K562 (cell line): Measurements from ENCODE around the gene MGST2. TPM values are rescaled to one million over a fixed set of nuclear protein-coding genes. Genes with fewer than 3 reads are reported as not detected.

Source experiments
- ATAC-seq: fragments of 200-7000 bp; cut with Tn5 transposase; 3 replicates; pipeline ENCODE4 v1.9.1; 2020; ENCODE audit warnings: moderate library complexity
- BruUV-seq: library from RNA; stranded (reverse); fragments of 400-500 nt; replicated peaks from 2 replicates; lab custom pipeline; 2021; lab: Mats Ljungman, UMichigan
- CTCF ChIA-PET: fragments of 300-600 bp; formaldehyde crosslinking; extraction: SDS; loops from one replicate; lab custom pipeline; 2021; ENCODE audit warnings: low intra/inter-chr PET ratio; lab: Yijun Ruan, JAX
- POLR2A ChIA-PET: fragments of 300-600, 350-650 bp; sonication (Branson Sonifier 250); formaldehyde crosslinking; extraction: SDS; loops from one replicate; lab custom pipeline; 2021; ENCODE audit warnings: antibody characterized with exemption, inconsistent platforms; lab: Yijun Ruan, JAX
- DNase-seq, 4 experiments: peaks; one replicate each; pipeline versions ENCODE4 v3.0.0 to v3.0.0-alpha.2; 2011 to 2018; ENCODE audit warnings: low spot score in 3 of 4, mixed read lengths in 3 of 4; ENCODE audit errors: extremely low read depth in 1 of 4
- FAIRE-seq: peaks from 2 replicates; lab custom pipeline; 2011; peaks lifted over from hg19 to GRCh38; lab: Jason Lieb, UNC
- H2AFZ ChIP-seq: 2 replicates; pipeline ENCODE4 v1.6.0; 2011; ENCODE audit warnings: low read depth, low read length, control low read depth, inconsistent platforms
- H3K27ac ChIP-seq: fragments of 200-600 bp; 3 replicates; pipeline ENCODE4 v1.8.0; 2011; ENCODE audit warnings: low read depth, mild to moderate bottlenecking, control low read depth, inconsistent platforms, low read length, moderate library complexity, mixed read lengths; ENCODE audit errors: extremely low read depth
- H3K27me3 ChIP-seq, 2 experiments: fragments of 300-600 bp in 1 of 2; 2 replicates in 1 of 2; 3 replicates in 1 of 2; pipeline versions ENCODE4 v1.6.0 to v1.8.0; 2011; ENCODE audit warnings: inconsistent platforms in 2 of 2, low read length in 2 of 2, mild to moderate bottlenecking in 1 of 2, mixed read lengths in 1 of 2, moderate library complexity in 1 of 2; ENCODE audit not compliant: control insufficient read depth in 2 of 2, insufficient read depth in 2 of 2
- H3K36me3 ChIP-seq: fragments of 300-600 bp; 3 replicates; pipeline ENCODE4 v1.8.0; 2011; ENCODE audit warnings: mild to moderate bottlenecking, low read length, inconsistent platforms; ENCODE audit not compliant: control insufficient read depth, insufficient read depth
- H3K4me1 ChIP-seq, 2 experiments: fragments of 200-600 bp in 1 of 2; replicated peaks in 1 of 2; 2 replicates in 1 of 2; 3 replicates in 1 of 2; pipeline versions ENCODE4 v1.5.1 to v1.8.0; 2011; ENCODE audit warnings: inconsistent platforms in 2 of 2, low read length in 2 of 2, mild to moderate bottlenecking in 1 of 2, mixed read lengths in 1 of 2, moderate library complexity in 1 of 2; ENCODE audit not compliant: control insufficient read depth in 2 of 2, insufficient read depth in 2 of 2
- H3K4me2 ChIP-seq: 2 replicates; pipeline ENCODE4 v1.6.1; 2011; ENCODE audit warnings: low read length, control low read depth, inconsistent platforms, mixed read lengths; ENCODE audit not compliant: insufficient read depth
- H3K4me3 ChIP-seq: fragments of 200-600 bp; sonication (generic), shearing (Covaris generic); 2 replicates; pipeline ENCODE4 v1.5.1; 2016; ENCODE audit warnings: control low read depth, inconsistent platforms
- H3K79me2 ChIP-seq: fragments of 200-600 bp; 3 replicates; pipeline ENCODE4 v1.8.0; 2011; ENCODE audit warnings: low read length, inconsistent platforms; ENCODE audit not compliant: control insufficient read depth, insufficient read depth
- H3K9ac ChIP-seq, 2 experiments: 2 replicates each; pipeline versions ENCODE4 v1.6.0 to v1.6.1; 2011; ENCODE audit warnings: low read depth in 2 of 2, low read length in 2 of 2, control low read depth in 1 of 2, inconsistent platforms in 1 of 2, mild to moderate bottlenecking in 1 of 2, mixed read lengths in 1 of 2; ENCODE audit not compliant: insufficient read depth in 1 of 2
- H3K9me1 ChIP-seq: one replicate; pipeline ENCODE4 v1.6.0; 2011; ENCODE audit warnings: inconsistent platforms, mild to moderate bottlenecking, low read length, moderate library complexity; ENCODE audit not compliant: control insufficient read depth, insufficient read depth
- H3K9me3 ChIP-seq: replicated peaks from 2 replicates; pipeline ENCODE4 v1.5.1; 2011; ENCODE audit warnings: low read depth, low read length, inconsistent platforms; ENCODE audit not compliant: control insufficient read depth, insufficient read depth
- H4K20me1 ChIP-seq: replicated peaks from 2 replicates; pipeline ENCODE4 v1.6.1; 2011; ENCODE audit warnings: low read length, inconsistent platforms, mixed read lengths; ENCODE audit not compliant: control insufficient read depth, insufficient read depth
- CREB1 ChIP-seq, 2 experiments: sonication (generic) in 1 of 2; formaldehyde crosslinking in 1 of 2; IDR thresholded peaks; 2 replicates each; pipeline versions ENCODE4 v1.6.1 to v1.8.0; 2012 to 2022; ENCODE audit warnings: inconsistent platforms in 1 of 2, mild to moderate bottlenecking in 1 of 2, missing genetic modification reagents in 1 of 2, moderate library complexity in 1 of 2
- NR1H2 ChIP-seq: sonication (generic); formaldehyde crosslinking; IDR thresholded peaks from 2 replicates; pipeline ENCODE4 v1.4.0; 2020; ENCODE audit warnings: mild to moderate bottlenecking, missing genetic modification reagents
- WGBS: fragments of 100-300 bp; shearing (Covaris generic); methylation state at CpG from one replicate; pipeline ENCODE4 v1.1.6; 2016; ENCODE audit warnings: low coverage, mixed read lengths; ENCODE audit not compliant: insufficient coverage; ENCODE audit errors: missing lambda C conversion rate; 5-methylcytosine and 5-hydroxymethylcytosine counted together
- in situ Hi-C: fragments of 300-500 bp; cut with MboI; formaldehyde crosslinking; loops from 4 replicates; pipeline ENCODE4 v1.15.0; 2018; ENCODE audit warnings: inconsistent platforms, mixed read lengths
- intact Hi-C: fragments of 100-400 bp; cut with micrococcal nuclease; formaldehyde crosslinking; loops from 2 replicates; pipeline ENCODE4 v1.14.2; 2022
- polyA plus RNA-seq, 8 experiments: library from polyadenylated mRNA; depleted of rRNA in 4 of 8; stranded (reverse) in 5 of 8; unstranded in 3 of 8; fragments of >200 nt; fragmentation: Nextera tagmentation in 2 of 8; fragmentation: Illumina TruSeq in 1 of 8; extraction: Ambion mirVana in 2 of 8; extraction: Trizol in 1 of 8; gene quantifications; 2 replicates each; pipeline versions ENCODE4 v1.2.1 to v1.2.3, GENCODE V29; 2011 to 2014; ENCODE audit warnings: inconsistent platforms in 1 of 8, missing spikeins in 1 of 8
- total RNA-seq, 7 experiments: library from RNA; depleted of rRNA in 6 of 7; stranded (reverse); fragments of >200 nt in 6 of 7; fragmentation: Illumina TruSeq in 2 of 7; extraction: Trizol in 2 of 7; gene quantifications; 2 replicates each; pipeline versions ENCODE4 v1.2.1 to v1.2.3, GENCODE V29; 2011 to 2021; ENCODE audit warnings: low replicate concordance in 1 of 7
- TF ChIP-seq, protein P1 (sequence below): fragments of 450-650 bp; IDR thresholded peaks from 2 replicates; pipeline ENCODE4 v1.6.1; 2018; ENCODE audit not compliant: partially characterized antibody

MGST2 gene
- total and polyA plus RNA-seq, 9 of the 15 experiments (the other 6 are each of a cell fraction or from before 2014, with no cell fraction given) = 38.7 to 115 (median 84.6) TPM

DNA sequence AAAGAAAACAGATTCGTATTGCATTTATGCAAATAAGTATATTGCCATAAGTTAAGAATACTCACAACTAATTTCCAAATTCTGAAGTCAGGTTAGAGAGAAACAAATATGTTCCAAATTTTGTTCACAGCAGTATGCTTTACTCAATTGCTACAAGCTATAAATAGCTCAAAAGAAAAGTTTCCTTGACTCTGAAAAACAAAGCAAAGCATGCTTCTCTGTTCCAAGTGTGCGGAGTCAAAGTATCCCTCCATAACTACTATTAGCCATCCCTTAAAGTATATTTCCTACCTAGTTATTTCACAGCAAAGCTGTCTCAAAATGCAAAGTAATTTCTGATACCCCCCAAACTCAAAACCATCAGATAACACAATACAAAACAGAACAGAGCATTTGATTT lies 47.3 kb downstream of the MGST2 start (continued):
- TF ChIP-seq, protein P1, sequence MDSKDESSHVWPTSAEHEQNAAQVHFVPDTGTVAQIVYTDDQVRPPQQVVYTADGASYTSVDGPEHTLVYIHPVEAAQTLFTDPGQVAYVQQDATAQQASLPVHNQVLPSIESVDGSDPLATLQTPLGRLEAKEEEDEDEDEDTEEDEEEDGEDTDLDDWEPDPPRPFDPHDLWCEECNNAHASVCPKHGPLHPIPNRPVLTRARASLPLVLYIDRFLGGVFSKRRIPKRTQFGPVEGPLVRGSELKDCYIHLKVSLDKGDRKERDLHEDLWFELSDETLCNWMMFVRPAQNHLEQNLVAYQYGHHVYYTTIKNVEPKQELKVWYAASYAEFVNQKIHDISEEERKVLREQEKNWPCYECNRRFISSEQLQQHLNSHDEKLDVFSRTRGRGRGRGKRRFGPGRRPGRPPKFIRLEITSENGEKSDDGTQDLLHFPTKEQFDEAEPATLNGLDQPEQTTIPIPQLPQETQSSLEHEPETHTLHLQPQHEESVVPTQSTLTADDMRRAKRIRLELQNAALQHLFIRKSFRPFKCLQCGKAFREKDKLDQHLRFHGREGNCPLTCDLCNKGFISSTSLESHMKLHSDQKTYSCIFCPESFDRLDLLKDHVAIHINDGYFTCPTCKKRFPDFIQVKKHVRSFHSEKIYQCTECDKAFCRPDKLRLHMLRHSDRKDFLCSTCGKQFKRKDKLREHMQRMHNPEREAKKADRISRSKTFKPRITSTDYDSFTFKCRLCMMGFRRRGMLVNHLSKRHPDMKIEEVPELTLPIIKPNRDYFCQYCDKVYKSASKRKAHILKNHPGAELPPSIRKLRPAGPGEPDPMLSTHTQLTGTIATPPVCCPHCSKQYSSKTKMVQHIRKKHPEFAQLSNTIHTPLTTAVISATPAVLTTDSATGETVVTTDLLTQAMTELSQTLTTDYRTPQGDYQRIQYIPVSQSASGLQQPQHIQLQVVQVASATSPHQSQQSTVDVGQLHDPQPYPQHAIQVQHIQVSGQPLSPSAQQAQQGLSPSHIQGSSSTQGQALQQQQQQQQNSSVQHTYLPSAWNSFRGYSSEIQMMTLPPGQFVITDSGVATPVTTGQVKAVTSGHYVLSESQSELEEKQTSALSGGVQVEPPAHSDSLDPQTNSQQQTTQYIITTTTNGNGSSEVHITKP = no peak
- TF ChIP-seq CREB1 (IDR thresholded peaks at IDR 0.05) (no peak), CREB1 (CRISPR knock-in tag; IDR thresholded peaks at IDR 0.05) (no peak)
- TF ChIP-seq, all 486 proteins: peak for 0

DNA sequence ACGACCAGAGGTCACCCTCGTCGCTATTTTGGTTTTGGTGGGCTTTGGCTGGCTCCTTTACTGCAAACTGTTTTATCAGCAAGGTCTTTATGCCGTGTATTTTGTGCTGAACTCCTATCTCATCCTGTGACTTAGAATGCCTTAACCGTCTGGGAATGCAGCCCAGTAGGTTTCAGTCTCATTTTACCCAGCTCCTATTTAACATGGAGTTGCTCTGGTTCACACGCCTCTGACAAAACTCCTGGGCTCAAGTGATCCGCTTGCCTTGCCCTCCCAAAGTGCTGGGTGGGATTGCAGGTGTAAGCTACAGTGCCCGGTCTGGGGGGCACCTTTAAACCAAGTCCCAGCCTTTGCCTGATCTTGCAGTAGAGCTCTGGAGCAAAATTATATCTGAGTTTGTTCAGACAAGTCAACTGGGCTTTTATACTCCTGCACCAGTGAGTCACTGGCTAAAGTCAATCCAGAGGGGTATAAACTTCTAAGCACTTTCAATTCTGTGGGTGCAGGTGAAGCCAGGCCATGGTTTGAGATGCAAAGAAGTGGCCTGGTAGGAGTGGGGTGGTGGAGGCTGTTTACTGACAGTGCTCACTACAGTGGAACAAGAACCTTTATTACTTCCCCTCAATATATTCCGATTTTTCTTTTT lies 50.2 kb downstream of the MGST2 start:
- no peak for TF ChIP-seq NR1H2 (CRISPR knock-in tag)
- POLR2A ChIA-PET = no interaction called here
- no peak overlapping the region for H2AFZ ChIP-seq
- no peak overlapping the region for H3K9ac ChIP-seq
- DNase-seq (no peak), FAIRE-seq (no peak), ATAC-seq (no peak)
- H3K9me1 ChIP-seq = no peaks in the 10 kb centered on the region
- in situ Hi-C loops (no loop called here), intact Hi-C loops (no loop called here)
- no peaks in the 10 kb centered on the region; the same call in 1 of the 2 replicates for H4K20me1 ChIP-seq
- no peaks in the 10 kb centered on the region for H3K9me3 ChIP-seq
- whole genome bisulfite sequencing = 46% methylated on average over 9 of the region's 9 CpGs
- H3K79me2 ChIP-seq = no peaks in the 10 kb centered on the region
- H3K4me3 ChIP-seq = no peak overlapping the region
- BruUV-seq = no TSS peak
- no peaks in the 10 kb centered on the region; a peak in 1 of 5 replicates for H3K4me1 ChIP-seq
- no peaks in the 10 kb centered on the region for H3K36me3 ChIP-seq
- no peak overlapping the region for H3K4me2 ChIP-seq
- H3K27me3 ChIP-seq = no peaks in the 10 kb centered on the region
- CTCF ChIA-PET = no interaction called here
- H3K27ac ChIP-seq = no peak overlapping the region
